GM23338 (cell line): ENCODE data around the gene FOXP2. TPM values are rescaled to one million over a fixed set of nuclear protein-coding genes. Genes with fewer than 3 reads are reported as not detected.

Experiments
- ATAC-seq: fragments of 200-7000 bp; cut with Tn5 transposase; 3 replicates; pipeline ENCODE4 v1.9.1; 2020
- DNase-seq: peaks from one replicate; pipeline ENCODE4 v3.0.0-alpha.2; 2015; ENCODE audit warnings: low spot score
- H2AFZ ChIP-seq: fragments of 200-600 bp; sonication (generic); 2 replicates; pipeline ENCODE4 v1.8.0; 2016; ENCODE audit warnings: antibody characterized with exemption, mild to moderate bottlenecking, moderate library complexity
- H3F3A ChIP-seq: fragments of 200-600 bp; sonication (generic); replicated peaks from 2 replicates; pipeline ENCODE4 v1.8.0; 2017; ENCODE audit warnings: antibody characterized with exemption, mixed run types, low read depth
- H3K27ac ChIP-seq: fragments of 200-600 bp; sonication (generic); 2 replicates; pipeline ENCODE4 v1.6.1; 2016; ENCODE audit warnings: low read depth
- H3K27me3 ChIP-seq: fragments of 200-600 bp; sonication (generic); 2 replicates; pipeline ENCODE4 v1.8.0; 2016; ENCODE audit warnings: mild to moderate bottlenecking, mixed run types, moderate library complexity; ENCODE audit not compliant: insufficient read depth
- H3K36me3 ChIP-seq: fragments of 200-600 bp; sonication (generic); 2 replicates; pipeline ENCODE4 v1.8.0; 2016; ENCODE audit warnings: mild to moderate bottlenecking; ENCODE audit not compliant: insufficient read depth
- H3K4me1 ChIP-seq: fragments of 200-600 bp; sonication (generic); 2 replicates; pipeline ENCODE4 v1.8.0; 2016; ENCODE audit warnings: mild to moderate bottlenecking, moderate library complexity; ENCODE audit not compliant: insufficient read depth
- H3K4me2 ChIP-seq: fragments of 200-600 bp; sonication (generic); 2 replicates; pipeline ENCODE4 v1.7.1; 2017; ENCODE audit warnings: mixed run types
- H3K4me3 ChIP-seq: fragments of 200-600 bp; sonication (generic); 2 replicates; pipeline ENCODE4 v1.6.1; 2016; ENCODE audit warnings: mixed run types
- H3K79me2 ChIP-seq: fragments of 200-600 bp; sonication (generic); replicated peaks from 2 replicates; pipeline ENCODE4 v1.8.0; 2017; ENCODE audit warnings: mild to moderate bottlenecking; ENCODE audit not compliant: insufficient read depth
- H3K9me2 ChIP-seq: fragments of 200-600 bp; sonication (generic); 2 replicates; pipeline ENCODE4 v1.8.0; 2017; ENCODE audit not compliant: insufficient read depth
- H4K20me1 ChIP-seq: fragments of 200-600 bp; sonication (generic); replicated peaks from 2 replicates; pipeline ENCODE4 v1.8.0; 2017; ENCODE audit warnings: mild to moderate bottlenecking; ENCODE audit not compliant: insufficient read depth
- H3K27ac Mint-ChIP-seq: 2 replicates; pipeline ENCODE4 v1.8.0; 2020; ENCODE audit warnings: inconsistent platforms, mild to moderate bottlenecking, moderate library complexity, mixed read lengths
- H3K27me3 Mint-ChIP-seq: 3 replicates; pipeline ENCODE4 v1.8.0; 2022; ENCODE audit warnings: low read depth, mild to moderate bottlenecking, moderate library complexity, mixed read lengths, inconsistent platforms; ENCODE audit not compliant: insufficient read depth, poor library complexity
- H3K36me3 Mint-ChIP-seq: 3 replicates; pipeline ENCODE4 v1.8.0; 2021; ENCODE audit warnings: low read depth, mild to moderate bottlenecking, inconsistent platforms, moderate library complexity, mixed read lengths
- H3K4me1 Mint-ChIP-seq: 3 replicates; pipeline ENCODE4 v1.8.0; 2020; ENCODE audit warnings: mild to moderate bottlenecking, inconsistent platforms, mixed read lengths
- H3K4me3 Mint-ChIP-seq: 3 replicates; pipeline ENCODE4 v1.8.0; 2021; ENCODE audit warnings: moderate library complexity, mild to moderate bottlenecking, inconsistent platforms, mixed read lengths
- H3K9me3 Mint-ChIP-seq: 3 replicates; pipeline ENCODE4 v1.8.0; 2020; ENCODE audit warnings: moderate library complexity, mild to moderate bottlenecking, inconsistent platforms, mixed read lengths
- CREB1 ChIP-seq: fragments of 250-450 bp; sonication (Bioruptor Pico); IDR thresholded peaks from 2 replicates; pipeline ENCODE4 v1.5.0; 2020; ENCODE audit warnings: low read depth, mild to moderate bottlenecking, moderate library complexity
- CTCF ChIP-seq, 2 experiments: fragments of 200-600 bp in 1 of 2; sonication (generic) in 1 of 2; conservative IDR thresholded peaks; 2 replicates each; pipeline versions ENCODE4 v1.5.1 to v1.6.1; 2016 to 2017; ENCODE audit warnings: antibody characterized with exemption in 2 of 2, low read depth in 2 of 2, mild to moderate bottlenecking in 2 of 2, moderate library complexity in 1 of 2
- ETS1 ChIP-seq: IDR thresholded peaks from 2 replicates; pipeline ENCODE4 v1.6.1; 2016; ENCODE audit warnings: antibody characterized with exemption
- EZH2 ChIP-seq: fragments of 200-600 bp; sonication (generic); IDR thresholded peaks from one replicate; pipeline ENCODE4 v1.8.0; 2017; ENCODE audit warnings: antibody characterized with exemption, mild to moderate bottlenecking, low read depth; ENCODE audit not compliant: unreplicated experiment
- EZH2phosphoT487 ChIP-seq: fragments of 200-600 bp; sonication (generic); IDR thresholded peaks from one replicate; pipeline ENCODE4 v1.8.1; 2018; ENCODE audit warnings: antibody characterized with exemption; ENCODE audit not compliant: unreplicated experiment
- NANOG ChIP-seq: IDR thresholded peaks from 2 replicates; pipeline ENCODE4 v1.6.1; 2016; ENCODE audit warnings: antibody characterized with exemption, borderline replicate concordance
- POLR2AphosphoS5 ChIP-seq: IDR thresholded peaks from 2 replicates; pipeline ENCODE4 v1.6.1; 2016; ENCODE audit warnings: antibody characterized with exemption, low read depth
- REST ChIP-seq: IDR thresholded peaks from one replicate; pipeline ENCODE4 v1.6.1; 2018; ENCODE audit warnings: antibody characterized with exemption; ENCODE audit not compliant: unreplicated experiment
- STAT1 ChIP-seq: IDR thresholded peaks from one replicate; pipeline ENCODE4 v1.6.1; 2016; ENCODE audit warnings: antibody characterized with exemption; ENCODE audit not compliant: unreplicated experiment
- ZNF114 ChIP-seq: fragments of 250-450 bp; sonication (Bioruptor Pico); IDR thresholded peaks from 2 replicates; pipeline ENCODE4 v1.5.0; 2020; ENCODE audit warnings: mild to moderate bottlenecking, moderate library complexity
- ZNF331 ChIP-seq: fragments of 250-450 bp; sonication (Bioruptor Pico); IDR thresholded peaks from 2 replicates; pipeline ENCODE4 v1.5.0; 2020; ENCODE audit warnings: low read depth, mild to moderate bottlenecking, moderate library complexity
- polyA plus RNA-seq: library from polyadenylated mRNA; unstranded; fragments of >200 nt; fragmentation: Nextera tagmentation; extraction: Ambion mirVana; gene quantifications from 2 replicates; pipeline ENCODE4 v1.2.1, GENCODE V29; 2016
- total RNA-seq: library from RNA; depleted of rRNA; stranded (reverse); fragments of >200 nt; shearing (Covaris generic); gene quantifications from 2 replicates; pipeline ENCODE4 v1.2.3, GENCODE V29; 2014

The FOXP2 gene
- total and polyA plus RNA-seq, 2 experiments from 2014 or later: 0.03 to 0.24 TPM

GRCh38 chr7:114522081-114522480 lies 107.5 kb downstream of the FOXP2 start:
- H4K20me1 ChIP-seq: no peaks in the 10 kb centered on the region
- no peaks in the 10 kb centered on the region for H3K36me3 Mint-ChIP-seq
- H3K9me2 ChIP-seq: no peaks in the 10 kb centered on the region
- H3K9me3 Mint-ChIP-seq: no peaks in the 10 kb centered on the region
- TF ChIP-seq POLR2AphosphoS5: no peak
- TF ChIP-seq CTCF (conservative IDR thresholded peaks at IDR 0.05; ENCODE audit: low read depth in 2 of 2): no peak
- no peak for TF ChIP-seq EZH2
- no peak for TF ChIP-seq ZNF331
- TF ChIP-seq REST: no peak
- no peak for TF ChIP-seq EZH2phosphoT487
- no peak for TF ChIP-seq ZNF114 (CRISPR knock-in tag)
- TF ChIP-seq STAT1: no peak
- TF ChIP-seq CREB1 (CRISPR knock-in tag): no peak
- no peak for TF ChIP-seq ETS1
- TF ChIP-seq NANOG: no peak
- no peaks in the 10 kb centered on the region for H3K27me3 Mint-ChIP-seq
- no peaks in the 10 kb centered on the region for H3K36me3 ChIP-seq
- no peak for DNase-seq
- no peak overlapping the region for H3K27ac Mint-ChIP-seq
- H3K27ac ChIP-seq: no peak overlapping the region
- H2AFZ ChIP-seq: no peak overlapping the region
- no peaks in the 10 kb centered on the region for H3K4me1 ChIP-seq
- H3K4me3 ChIP-seq: no peak overlapping the region
- H3F3A ChIP-seq: no peaks in the 10 kb centered on the region
- H3K27me3 ChIP-seq: no peaks in the 10 kb centered on the region
- H3K4me3 Mint-ChIP-seq: no peak overlapping the region
- H3K79me2 ChIP-seq: no peaks in the 10 kb centered on the region
- ATAC-seq: no peak
- no peak overlapping the region for H3K4me2 ChIP-seq
- no peaks in the 10 kb centered on the region for H3K4me1 Mint-ChIP-seq
